K562 (cell line): ENCODE results near the gene UMODL1. TPM values are rescaled to one million over a fixed set of nuclear protein-coding genes. Genes with fewer than 3 reads are reported as not detected.

Source experiments
- ATAC-seq: fragments of 200-7000 bp; cut with Tn5 transposase; 3 replicates; pipeline ENCODE4 v1.9.1; 2020; ENCODE audit warnings: moderate library complexity
- BruUV-seq: library from RNA; stranded (reverse); fragments of 400-500 nt; replicated peaks from 2 replicates; lab custom pipeline; 2021; lab: Mats Ljungman, UMichigan
- CTCF ChIA-PET: fragments of 300-600 bp; formaldehyde crosslinking; extraction: SDS; loops from one replicate; lab custom pipeline; 2021; ENCODE audit warnings: low intra/inter-chr PET ratio; lab: Yijun Ruan, JAX
- POLR2A ChIA-PET: fragments of 300-600, 350-650 bp; sonication (Branson Sonifier 250); formaldehyde crosslinking; extraction: SDS; loops from one replicate; lab custom pipeline; 2021; ENCODE audit warnings: antibody characterized with exemption, inconsistent platforms; lab: Yijun Ruan, JAX
- DNase-seq, 4 experiments: peaks; one replicate each; pipeline versions ENCODE4 v3.0.0 to v3.0.0-alpha.2; 2011 to 2018; ENCODE audit warnings: low spot score in 3 of 4, mixed read lengths in 3 of 4; ENCODE audit errors: extremely low read depth in 1 of 4
- FAIRE-seq: peaks from 2 replicates; lab custom pipeline; 2011; peaks lifted over from hg19 to GRCh38; lab: Jason Lieb, UNC
- H2AFZ ChIP-seq: 2 replicates; pipeline ENCODE4 v1.6.0; 2011; ENCODE audit warnings: low read depth, low read length, control low read depth, inconsistent platforms
- H3K27ac ChIP-seq: fragments of 200-600 bp; 3 replicates; pipeline ENCODE4 v1.8.0; 2011; ENCODE audit warnings: low read depth, mild to moderate bottlenecking, control low read depth, inconsistent platforms, low read length, moderate library complexity, mixed read lengths; ENCODE audit errors: extremely low read depth
- H3K27me3 ChIP-seq, 2 experiments: fragments of 300-600 bp in 1 of 2; 2 replicates in 1 of 2; 3 replicates in 1 of 2; pipeline versions ENCODE4 v1.6.0 to v1.8.0; 2011; ENCODE audit warnings: inconsistent platforms in 2 of 2, low read length in 2 of 2, mild to moderate bottlenecking in 1 of 2, mixed read lengths in 1 of 2, moderate library complexity in 1 of 2; ENCODE audit not compliant: control insufficient read depth in 2 of 2, insufficient read depth in 2 of 2
- H3K36me3 ChIP-seq: fragments of 300-600 bp; 3 replicates; pipeline ENCODE4 v1.8.0; 2011; ENCODE audit warnings: mild to moderate bottlenecking, low read length, inconsistent platforms; ENCODE audit not compliant: control insufficient read depth, insufficient read depth
- H3K4me1 ChIP-seq, 2 experiments: fragments of 200-600 bp in 1 of 2; replicated peaks in 1 of 2; 2 replicates in 1 of 2; 3 replicates in 1 of 2; pipeline versions ENCODE4 v1.5.1 to v1.8.0; 2011; ENCODE audit warnings: inconsistent platforms in 2 of 2, low read length in 2 of 2, mild to moderate bottlenecking in 1 of 2, mixed read lengths in 1 of 2, moderate library complexity in 1 of 2; ENCODE audit not compliant: control insufficient read depth in 2 of 2, insufficient read depth in 2 of 2
- H3K4me2 ChIP-seq: 2 replicates; pipeline ENCODE4 v1.6.1; 2011; ENCODE audit warnings: low read length, control low read depth, inconsistent platforms, mixed read lengths; ENCODE audit not compliant: insufficient read depth
- H3K4me3 ChIP-seq: fragments of 200-600 bp; sonication (generic), shearing (Covaris generic); 2 replicates; pipeline ENCODE4 v1.5.1; 2016; ENCODE audit warnings: control low read depth, inconsistent platforms
- H3K79me2 ChIP-seq: fragments of 200-600 bp; 3 replicates; pipeline ENCODE4 v1.8.0; 2011; ENCODE audit warnings: low read length, inconsistent platforms; ENCODE audit not compliant: control insufficient read depth, insufficient read depth
- H3K9ac ChIP-seq, 2 experiments: 2 replicates each; pipeline versions ENCODE4 v1.6.0 to v1.6.1; 2011; ENCODE audit warnings: low read depth in 2 of 2, low read length in 2 of 2, control low read depth in 1 of 2, inconsistent platforms in 1 of 2, mild to moderate bottlenecking in 1 of 2, mixed read lengths in 1 of 2; ENCODE audit not compliant: insufficient read depth in 1 of 2
- H3K9me1 ChIP-seq: one replicate; pipeline ENCODE4 v1.6.0; 2011; ENCODE audit warnings: inconsistent platforms, mild to moderate bottlenecking, low read length, moderate library complexity; ENCODE audit not compliant: control insufficient read depth, insufficient read depth
- H3K9me3 ChIP-seq: replicated peaks from 2 replicates; pipeline ENCODE4 v1.5.1; 2011; ENCODE audit warnings: low read depth, low read length, inconsistent platforms; ENCODE audit not compliant: control insufficient read depth, insufficient read depth
- H4K20me1 ChIP-seq: replicated peaks from 2 replicates; pipeline ENCODE4 v1.6.1; 2011; ENCODE audit warnings: low read length, inconsistent platforms, mixed read lengths; ENCODE audit not compliant: control insufficient read depth, insufficient read depth
- CTBP1 ChIP-seq: fragments of 450-650 bp; IDR thresholded peaks from 2 replicates; pipeline ENCODE4 v1.6.1; 2016; ENCODE audit warnings: borderline replicate concordance
- ETV1 ChIP-seq: fragments of 450-650 bp; conservative IDR thresholded peaks from 2 replicates; pipeline ENCODE4 v1.6.1; 2016; ENCODE audit warnings: missing genetic modification characterization, control low read depth, low read depth, missing compliant biosample characterization
- ETV5 ChIP-seq: sonication (generic); formaldehyde crosslinking; IDR thresholded peaks from 2 replicates; pipeline ENCODE4 v1.4.0; 2020; ENCODE audit warnings: low read depth, mild to moderate bottlenecking, missing genetic modification reagents
- FOXO4 ChIP-seq: fragments of 450-650 bp; formaldehyde crosslinking; IDR thresholded peaks from 2 replicates; pipeline ENCODE4 v1.4.0; 2020; ENCODE audit warnings: mild to moderate bottlenecking, moderate library complexity
- GABPB1 ChIP-seq: sonication (generic); formaldehyde crosslinking; IDR thresholded peaks from 2 replicates; pipeline ENCODE4 v1.8.0; 2022; ENCODE audit warnings: mild to moderate bottlenecking, missing genetic modification reagents
- MAZ ChIP-seq, 2 experiments: fragments of 450-650 bp in 1 of 2; sonication (generic) in 1 of 2; formaldehyde crosslinking; IDR thresholded peaks in 1 of 2; conservative IDR thresholded peaks in 1 of 2; 2 replicates each; pipeline versions ENCODE4 v1.4.0 to v1.5.0; 2020; ENCODE audit warnings: mild to moderate bottlenecking in 1 of 2, missing genetic modification reagents in 1 of 2
- REST ChIP-seq, 2 experiments: fragments of 450-650 bp; formaldehyde crosslinking in 1 of 2; IDR thresholded peaks; 2 replicates each; pipeline versions ENCODE4 v1.4.0 to v1.6.1; 2014 to 2020; ENCODE audit warnings: mild to moderate bottlenecking in 2 of 2, borderline replicate concordance in 1 of 2, low read depth in 1 of 2
- SMC3 ChIP-seq: conservative IDR thresholded peaks from 2 replicates; pipeline ENCODE4 v1.6.1; 2011; ENCODE audit warnings: low read depth, low read length, improper control_type of control experiment; ENCODE audit not compliant: insufficient read depth
- STAG1 ChIP-seq: sonication (generic); formaldehyde crosslinking; IDR thresholded peaks from 2 replicates; pipeline ENCODE4 v1.5.0; 2020; ENCODE audit warnings: missing genetic modification reagents, borderline replicate concordance
- TCF3 ChIP-seq: sonication (generic); formaldehyde crosslinking; IDR thresholded peaks from 2 replicates; pipeline ENCODE4 v1.4.0; 2020; ENCODE audit warnings: mild to moderate bottlenecking, missing genetic modification reagents
- ZNF134 ChIP-seq: fragments of 250-450 bp; sonication (Bioruptor Pico); conservative IDR thresholded peaks from 2 replicates; pipeline ENCODE4 v1.4.0; 2020
- WGBS: fragments of 100-300 bp; shearing (Covaris generic); methylation state at CpG from one replicate; pipeline ENCODE4 v1.1.6; 2016; ENCODE audit warnings: low coverage, mixed read lengths; ENCODE audit not compliant: insufficient coverage; ENCODE audit errors: missing lambda C conversion rate; 5-methylcytosine and 5-hydroxymethylcytosine counted together
- in situ Hi-C: fragments of 300-500 bp; cut with MboI; formaldehyde crosslinking; loops from 4 replicates; pipeline ENCODE4 v1.15.0; 2018; ENCODE audit warnings: inconsistent platforms, mixed read lengths
- intact Hi-C: fragments of 100-400 bp; cut with micrococcal nuclease; formaldehyde crosslinking; loops from 2 replicates; pipeline ENCODE4 v1.14.2; 2022
- polyA plus RNA-seq, 8 experiments: library from polyadenylated mRNA; depleted of rRNA in 4 of 8; stranded (reverse) in 5 of 8; unstranded in 3 of 8; fragments of >200 nt; fragmentation: Nextera tagmentation in 2 of 8; fragmentation: Illumina TruSeq in 1 of 8; extraction: Ambion mirVana in 2 of 8; extraction: Trizol in 1 of 8; gene quantifications; 2 replicates each; pipeline versions ENCODE4 v1.2.1 to v1.2.3, GENCODE V29; 2011 to 2014; ENCODE audit warnings: inconsistent platforms in 1 of 8, missing spikeins in 1 of 8
- total RNA-seq, 7 experiments: library from RNA; depleted of rRNA in 6 of 7; stranded (reverse); fragments of >200 nt in 6 of 7; fragmentation: Illumina TruSeq in 2 of 7; extraction: Trizol in 2 of 7; gene quantifications; 2 replicates each; pipeline versions ENCODE4 v1.2.1 to v1.2.3, GENCODE V29; 2011 to 2021; ENCODE audit warnings: low replicate concordance in 1 of 7

UMODL1 gene
- total and polyA plus RNA-seq, 9 of the 15 experiments (the other 6 are each of a cell fraction or from before 2014, with no cell fraction given) = not detected

DNA sequence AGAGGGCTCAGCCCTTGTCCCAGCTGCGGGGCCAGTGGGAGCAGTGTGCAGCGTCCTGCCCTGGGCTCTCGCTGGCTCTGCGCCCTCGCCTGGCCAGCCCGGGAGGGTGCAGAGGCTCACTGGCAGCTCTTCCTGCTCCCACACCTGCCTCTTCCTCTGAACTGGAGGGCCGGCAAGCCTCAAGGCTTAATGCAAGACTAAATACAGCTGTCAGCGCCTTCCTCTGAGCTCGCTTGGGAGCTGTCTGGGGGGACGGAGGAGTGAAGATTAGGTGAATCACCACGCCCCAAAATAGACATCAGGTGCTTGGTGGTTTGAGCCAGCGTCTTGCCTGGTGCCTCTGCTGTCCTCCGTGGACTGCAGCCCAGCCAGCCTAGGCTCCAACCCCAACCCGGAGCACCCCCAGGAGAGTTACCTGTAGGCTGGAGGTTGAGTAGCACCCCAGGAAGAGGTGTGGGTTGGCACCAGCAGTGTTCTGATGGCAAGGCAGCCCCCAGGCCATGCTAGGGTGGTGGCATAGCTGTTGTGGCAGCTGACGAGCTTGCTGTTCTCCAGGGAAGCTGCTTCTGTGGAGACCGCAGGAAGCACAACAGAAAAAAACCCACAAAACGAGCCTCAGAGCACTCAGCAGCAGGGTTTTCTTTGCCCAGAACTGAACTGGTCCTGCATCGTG is 36.9 kb downstream of the UMODL1 start:
- Histone ChIP-seq H3K4me3 (no peak overlapping the region), H3K9ac (no peak overlapping the region), H3K9me1 (peaks cover 4% of the 10 kb centered on the region), H3K4me1 (peaks cover 0 to 20% of the 10 kb centered on the region in 2 experiments; a peak in 2 of 5 replicates), H3K79me2 (no peaks in the 10 kb centered on the region), H3K36me3 (no peaks in the 10 kb centered on the region), H3K9me3 (no peaks in the 10 kb centered on the region), H3K27me3 (peaks cover 70 to 91% of the 10 kb centered on the region in 2 experiments), H3K4me2 (no peak overlapping the region), H4K20me1 (peaks cover 52% of the 10 kb centered on the region), H3K27ac (no peak overlapping the region), H2AFZ (no peak overlapping the region)
- intact Hi-C loops = no loop called here
- POLR2A ChIA-PET = interaction anchor here (0.5 to 0.8 kb wide), 3 partner anchors 10 to 358 kb away, joined by 3 to 6 read pairs (median 5); no protein-coding TSS in a partner anchor
- DNase-seq (peak; percentile 70 to 87 (median 82)), ATAC-seq (peak; percentile 98), FAIRE-seq (peak; percentile 74)
- CTCF ChIA-PET = interaction anchor here (1.3 kb wide), 1 partner anchor 292 kb away, joined by 5 read pairs; no protein-coding TSS in a partner anchor
- WGBS = 2% methylated on average over 18 of the region's 18 CpGs
- in situ Hi-C loops = no loop called here
- BruUV-seq = no TSS peak
- peak; percentile 54; the same call in 1 of the 2 replicates for TF ChIP-seq CTBP1
- TF ChIP-seq REST (IDR thresholded peaks at IDR 0.05; ENCODE audit: borderline replicate concordance) = peak; percentile 68; the same call in 1 of the 2 replicates
- no peak for TF ChIP-seq REST (CRISPR knock-in tag; IDR thresholded peaks at IDR 0.05; ENCODE audit: low read depth)
- TF ChIP-seq ZNF134 = no peak
- 0 out of 4 replicates have a peak, but pooled peaks of 1 of the 2 experiments have one; percentile 20 for TF ChIP-seq MAZ (CRISPR knock-in tag; conservative IDR thresholded peaks at IDR 0.05 in 1 of 2, IDR thresholded peaks at IDR 0.05 in 1 of 2)
- TF ChIP-seq GABPB1 (CRISPR knock-in tag) = 0 out of 2 replicates have a peak, but pooled peaks have one; percentile 27
- peak; percentile 48; the same call in 1 of the 2 replicates for TF ChIP-seq ETV5 (CRISPR knock-in tag)
- 0 out of 2 replicates have a peak, but pooled peaks have one; percentile 11 for TF ChIP-seq ETV1 (tag)
- TF ChIP-seq STAG1 (CRISPR knock-in tag) = peak; percentile 41; the same call in 1 of the 2 replicates
- TF ChIP-seq SMC3 = peak; percentile 74
- no peak for TF ChIP-seq FOXO4 (CRISPR knock-in tag)
- 0 out of 2 replicates have a peak, but pooled peaks have one; percentile 19 for TF ChIP-seq TCF3
